ENCODE measurements around the gene RAI1. TPM values are rescaled to one million over a fixed set of nuclear protein-coding genes. Genes with fewer than 3 reads are reported as not detected.
A peak's percentile ranks its signal among the peaks of the same experiment; 100 is the strongest.

RAI1 gene
- total RNA-seq, 1 donor from 2014 or later = 31.2 TPM

- intact Hi-C loops (cut with micrococcal nuclease) = loop anchor here (5.0 kb wide), 2 partner anchors 850 to 1470 kb away; no protein-coding TSS in a partner anchor
- no peak for DNase-seq
- Mint-ChIP-seq H3K4me1 (peaks cover 67% of the 10 kb centered on the region), H3K27ac (peak overlapping the region; percentile 82), H3K36me3 (ENCODE audit: low read depth) (no peaks in the 10 kb centered on the region), H3K9me3 (no peaks in the 10 kb centered on the region), H3K4me3 (peak overlapping the region; percentile 86), H3K27me3 (no peaks in the 10 kb centered on the region)
- no peak for TF ChIP-seq CTCF (IDR thresholded peaks at IDR 0.05)
- ATAC-seq (ENCODE audit: low read depth) = no peak
- ChIA-PET POLR2A (interaction anchor here (0.6 to 4.7 kb wide), 4 partner anchors 13 to 199 kb away, joined by 3 to 48 read pairs (median 10); no protein-coding TSS in a partner anchor), CTCF (interaction anchor here (1.3 kb wide), 2 partner anchors 23 to 25 kb away, joined by 3 to 4 read pairs; no protein-coding TSS in a partner anchor)
These were observed 156.1 kb downstream of the RAI1 start for GRCh38 chr17:17837380-17837821.

GRCh38 chr17:17837966-17838962 lies 157.0 kb downstream of the RAI1 start:
- no peak for TF ChIP-seq CTCF (IDR thresholded peaks at IDR 0.05)
- H3K9me3 Mint-ChIP-seq = no peaks in the 10 kb centered on the region
- H3K4me3 Mint-ChIP-seq = peak overlapping the region; percentile 81
- no peak for ATAC-seq (ENCODE audit: low read depth)
- intact Hi-C loops (cut with micrococcal nuclease) = loop anchor here (5.0 kb wide), 2 partner anchors 851 to 1469 kb away; no protein-coding TSS in a partner anchor
- POLR2A ChIA-PET = interaction anchor here (0.6 to 2.9 kb wide), 4 partner anchors 11 to 428 kb away, joined by 3 to 9 read pairs (median 4); no protein-coding TSS in a partner anchor
- no peak for DNase-seq
- peaks cover 64% of the 10 kb centered on the region for H3K4me1 Mint-ChIP-seq
- no peak overlapping the region for H3K27ac Mint-ChIP-seq
- H3K36me3 Mint-ChIP-seq (ENCODE audit: low read depth) = no peaks in the 10 kb centered on the region
- CTCF ChIA-PET = interaction anchor here (1.3 kb wide), 1 partner anchor 26 kb away, joined by 3 read pairs; no protein-coding TSS in a partner anchor
- no peaks in the 10 kb centered on the region for H3K27me3 Mint-ChIP-seq

GRCh38 chr17:17839791-17840707 lies 158.8 kb downstream of the RAI1 start:
- peak; percentile 79 for ATAC-seq (ENCODE audit: low read depth)
- Mint-ChIP-seq H3K27me3 (no peaks in the 10 kb centered on the region), H3K4me1 (peaks cover 46% of the 10 kb centered on the region), H3K27ac (peak overlapping the region; percentile 86), H3K4me3 (peak overlapping the region; percentile 81), H3K36me3 (ENCODE audit: low read depth) (no peaks in the 10 kb centered on the region), H3K9me3 (no peaks in the 10 kb centered on the region)
- POLR2A ChIA-PET = interaction anchor here (0.6 to 1.5 kb wide), 9 partner anchors 9 to 158 kb away, joined by 3 to 9 read pairs (median 5); partner anchors contain the start of genes DRC3 and TOM1L2
- intact Hi-C loops (cut with micrococcal nuclease) = loop anchor here (1.0 to 5.0 kb wide), 5 partner anchors 10 to 1467 kb away; no protein-coding TSS in a partner anchor
- no peak for TF ChIP-seq CTCF (IDR thresholded peaks at IDR 0.05)
- peak; percentile 87 for DNase-seq
- CTCF ChIA-PET = interaction anchor here (2.1 kb wide), 1 partner anchor 20 kb away, joined by 5 read pairs; no protein-coding TSS in a partner anchor

GRCh38 chr17:17840751-17841591 lies 159.7 kb downstream of the RAI1 start:
- Mint-ChIP-seq H3K27me3 (no peaks in the 10 kb centered on the region), H3K4me3 (peak overlapping the region; percentile 73), H3K27ac (peak overlapping the region; percentile 86), H3K36me3 (ENCODE audit: low read depth) (no peaks in the 10 kb centered on the region), H3K9me3 (no peaks in the 10 kb centered on the region), H3K4me1 (peaks cover 37% of the 10 kb centered on the region)
- intact Hi-C loops (cut with micrococcal nuclease) = loop anchor here (1.0 kb wide), 3 partner anchors 9 to 29 kb away; no protein-coding TSS in a partner anchor
- no peak for TF ChIP-seq CTCF (IDR thresholded peaks at IDR 0.05)
- CTCF ChIA-PET = interaction anchor here (2.1 kb wide), 1 partner anchor 19 kb away, joined by 5 read pairs; no protein-coding TSS in a partner anchor
- ATAC-seq (ENCODE audit: low read depth) = no peak
- POLR2A ChIA-PET = interaction anchor here (1.1 to 1.5 kb wide), 8 partner anchors 8 to 159 kb away, joined by 3 to 9 read pairs (median 4); partner anchors contain the start of genes DRC3 and TOM1L2
- no peak for DNase-seq
